Activated CD8-positive, alpha-beta memory T cell treated with anti-CD3 and anti-CD28 coated beads, Interleukin-2, amount 50 U/mL, for 1 hour (primary cell): Measurements from ENCODE around the gene GTPBP1.

ENCODE experiments used
- DNase-seq: peaks from one replicate; pipeline ENCODE4 v3.0.0-alpha.2; 2020; ENCODE audit errors: extremely low read depth

Gene GTPBP1

GRCh38 chr22:38725900-38726655 lies 20.3 kb downstream of the GTPBP1 start:
- DNase-seq, result no peak

GRCh38 chr22:38727123-38727522 lies 21.4 kb downstream of the GTPBP1 start:
- DNase-seq, result no peak

GRCh38 chr22:38727530-38728451 lies 22.0 kb downstream of the GTPBP1 start:
- no peak for DNase-seq

- no peak for DNase-seq
Observed at GRCh38 chr22:38728871-38729796, 23.4 kb downstream of the GTPBP1 start.

- DNase-seq, result no peak
Observed at GRCh38 chr22:38729946-38730345, 24.2 kb downstream of the GTPBP1 start.

GRCh38 chr22:38730411-38730871 lies 24.7 kb downstream of the GTPBP1 start:
- DNase-seq, result no peak

GRCh38 chr22:38731703-38732161 lies 26.0 kb downstream of the GTPBP1 start:
- no peak for DNase-seq

GRCh38 chr22:38732251-38732815 lies 26.6 kb downstream of the GTPBP1 start:
- DNase-seq, result no peak

- DNase-seq, result no peak
Observed at GRCh38 chr22:38733329-38733723, 27.6 kb downstream of the GTPBP1 start.

- DNase-seq, result no peak
Observed at GRCh38 chr22:38733724-38734381, 28.1 kb downstream of the GTPBP1 start.

- no peak for DNase-seq
Observed at GRCh38 chr22:38734421-38735100, 28.8 kb downstream of the GTPBP1 start.

- DNase-seq, result no peak
Observed at GRCh38 chr22:38735126-38735464, 29.4 kb downstream of the GTPBP1 start.

- no peak for DNase-seq
Observed at GRCh38 chr22:38735465-38736256, 29.9 kb downstream of the GTPBP1 start.

- DNase-seq, result no peak
Observed at GRCh38 chr22:38736257-38736570, 30.5 kb downstream of the GTPBP1 start.

GRCh38 chr22:38737302-38738060 lies 31.7 kb downstream of the GTPBP1 start:
- DNase-seq, result no peak

- no peak for DNase-seq
Observed at GRCh38 chr22:38738475-38739070, 32.8 kb downstream of the GTPBP1 start.

GRCh38 chr22:38739300-38740055 lies 33.7 kb downstream of the GTPBP1 start:
- no peak for DNase-seq
